Head of caudate nucleus (tissue), 42 donors: ENCODE data around the gene UBL3.

ENCODE experiments used
- DNase-seq, 42 donors: peaks; one replicate each; pipeline versions ENCODE4 v3.0.0 to v3.0.0-alpha.2; 2020 to 2021; ENCODE audit warnings: mixed read lengths in 7 of 42
- intact Hi-C: fragments of 100-400 bp; cut with DNase I; formaldehyde crosslinking; loops from one replicate; pipeline ENCODE4 v1.15.0; 2022

UBL3 gene

DNA sequence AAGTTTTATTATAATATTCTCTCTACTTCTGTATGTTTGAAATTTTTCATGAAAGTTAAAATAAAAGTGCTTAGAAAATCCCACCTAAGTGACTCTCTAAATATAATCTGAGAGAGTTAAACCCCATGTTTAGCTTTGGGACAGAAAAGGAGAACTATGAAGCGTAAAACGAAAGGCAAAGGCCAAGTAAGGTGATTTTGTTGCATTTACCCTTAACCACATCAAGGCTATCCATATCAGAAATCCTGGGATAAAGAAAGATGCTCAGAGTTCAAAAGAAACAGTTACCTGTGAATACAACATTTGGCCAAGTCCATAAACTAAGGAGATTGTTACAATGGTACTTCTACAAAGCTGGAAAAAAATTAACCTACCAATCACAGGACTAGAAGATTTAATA lies 31.3 kb downstream of the UBL3 start:
- intact Hi-C loops = no loop called here
- no peak for DNase-seq

DNA sequence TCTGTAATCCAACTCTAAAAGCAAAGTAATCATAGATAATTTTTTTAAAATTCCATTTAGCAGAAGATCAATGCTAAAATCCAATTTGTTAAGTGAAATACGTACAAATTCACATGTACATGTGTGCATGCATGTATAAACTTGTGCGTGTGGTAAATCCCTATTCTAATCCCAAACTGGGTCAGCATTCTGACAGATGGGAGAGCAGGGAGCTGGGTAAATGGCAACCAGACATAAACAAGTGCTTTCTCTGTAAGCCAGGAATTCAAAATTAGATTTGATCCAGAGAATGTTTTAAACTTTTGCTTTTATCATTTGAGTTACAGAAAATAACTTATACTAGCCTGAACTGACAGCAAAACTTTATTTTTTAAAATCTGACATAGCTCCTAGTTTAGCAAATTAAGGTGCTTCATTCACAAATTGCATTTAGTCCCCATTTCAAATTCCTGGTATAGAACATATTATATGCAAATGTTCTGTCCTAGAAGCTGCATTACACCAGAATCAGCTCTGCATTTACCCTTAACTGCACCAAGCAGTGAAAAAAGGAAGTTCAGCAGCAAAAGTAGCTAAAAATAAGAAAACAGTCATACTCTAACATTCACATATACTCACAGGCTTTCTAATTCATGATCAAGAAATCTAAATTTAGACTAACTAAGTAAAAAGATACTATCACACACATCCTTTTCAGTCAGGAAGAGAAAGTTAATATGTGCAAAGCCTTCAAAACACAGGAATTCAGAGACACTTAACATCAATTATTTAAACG lies 32.6 kb downstream of the UBL3 start:
- DNase-seq = no peak
- intact Hi-C loops = no loop called here

DNA sequence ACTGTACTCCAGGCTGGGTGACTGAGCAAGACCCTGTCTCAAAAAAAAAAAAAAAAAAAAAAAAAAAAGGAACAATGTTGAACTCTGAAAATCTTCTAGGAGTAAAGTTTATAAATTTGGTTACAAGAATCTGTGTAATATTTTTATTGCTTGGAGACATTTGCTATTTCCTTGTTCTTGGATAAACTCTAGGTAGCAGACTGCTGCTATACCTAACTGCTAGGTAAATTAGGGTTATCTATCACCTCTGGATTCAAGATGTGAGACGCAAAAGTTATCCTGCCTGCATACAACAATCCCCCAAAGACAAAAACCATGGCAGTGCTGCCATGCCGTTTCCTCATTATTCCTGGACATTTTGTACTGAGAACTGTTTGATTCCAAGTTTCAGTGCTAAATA lies 33.7 kb downstream of the UBL3 start:
- intact Hi-C loops = no loop called here
- no peak for DNase-seq

DNA sequence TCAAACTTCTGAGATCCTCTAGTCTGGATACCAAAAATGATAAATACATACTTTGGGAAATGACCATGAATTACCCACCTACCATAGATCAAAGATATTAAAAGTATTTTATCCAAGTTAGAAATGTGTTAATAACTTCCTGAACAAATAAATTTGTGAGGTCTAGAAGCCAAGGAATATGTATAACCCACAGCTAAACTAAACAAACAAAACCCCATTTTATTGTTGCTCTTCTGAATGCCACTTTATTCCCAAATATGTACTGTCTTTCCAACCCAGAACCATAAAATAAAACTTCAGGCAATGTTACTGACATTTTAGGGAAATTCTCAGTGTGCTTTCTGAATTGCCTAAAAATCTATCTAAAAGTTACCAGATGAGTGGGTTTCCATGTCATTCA lies 35.1 kb downstream of the UBL3 start:
- DNase-seq = no peak
- intact Hi-C loops = no loop called here

DNA sequence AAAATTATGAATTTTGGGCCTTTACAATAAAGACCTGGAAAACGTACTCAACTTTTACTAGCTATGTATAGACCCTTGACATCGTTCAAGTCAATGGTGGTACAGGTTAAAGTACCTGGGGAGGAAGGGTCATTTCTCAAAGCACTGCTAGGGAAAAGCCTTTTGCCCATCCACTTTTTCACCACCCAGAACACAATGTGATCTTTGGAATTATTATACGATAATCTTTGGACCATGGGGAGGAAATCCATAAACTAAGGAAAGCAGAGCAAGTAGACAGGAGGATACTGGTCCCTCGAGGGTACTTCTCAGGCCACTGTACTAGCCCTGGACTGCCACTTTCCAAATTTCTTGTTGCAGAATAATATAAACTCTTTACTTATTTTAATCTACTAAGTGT lies 39.5 kb downstream of the UBL3 start:
- intact Hi-C loops = no loop called here

DNA sequence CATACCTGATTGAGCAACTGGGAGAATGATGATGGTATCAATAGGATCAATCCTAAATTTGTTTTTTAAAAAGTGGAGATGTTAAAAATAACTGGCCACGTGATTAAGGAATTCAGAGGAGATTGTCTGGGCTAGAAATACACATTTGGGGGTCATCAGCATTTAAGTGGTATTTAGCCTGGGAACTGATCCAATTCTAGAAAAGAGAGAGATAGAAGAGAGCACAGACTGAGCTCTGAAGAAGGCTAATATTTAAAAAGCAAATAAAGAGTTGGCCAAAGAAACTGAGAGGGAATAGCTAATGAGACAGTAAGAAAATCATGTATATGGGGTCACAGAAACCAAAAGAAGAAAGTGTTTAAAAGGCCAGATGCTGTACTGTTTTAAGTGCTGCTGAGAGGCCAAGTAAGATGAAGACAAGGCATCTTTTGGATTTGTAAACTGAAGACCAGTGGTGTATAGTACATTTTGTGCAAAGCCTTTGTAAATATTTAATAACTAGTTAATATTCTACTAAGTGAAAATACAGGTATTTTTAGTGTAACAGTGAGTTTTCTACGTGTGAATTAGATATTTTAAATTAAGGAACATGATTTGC lies 40.2 kb downstream of the UBL3 start:
- intact Hi-C loops = no loop called here
- DNase-seq = no peak

More for the DNA sequence above, 39.5 kb downstream of the UBL3 start:
- no peak for DNase-seq

DNA sequence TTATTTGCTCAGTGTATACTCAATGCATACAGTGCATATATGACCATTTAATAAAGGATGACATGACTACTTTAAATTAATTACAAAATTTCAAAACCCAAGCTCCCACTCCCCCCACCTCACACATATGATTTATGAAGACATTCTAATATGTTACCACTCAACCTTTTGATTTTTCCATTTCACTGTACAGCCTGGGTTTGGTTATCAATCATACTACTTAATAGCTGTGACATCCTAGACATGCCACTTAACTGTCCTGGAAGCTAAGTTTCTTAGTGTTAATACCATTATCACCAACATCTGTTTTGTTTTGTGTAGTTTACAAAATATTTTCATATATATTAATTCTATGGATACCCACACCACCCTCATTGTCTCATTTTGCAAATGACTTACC lies 42.2 kb downstream of the UBL3 start:
- intact Hi-C loops = no loop called here
- DNase-seq = no peak

DNA sequence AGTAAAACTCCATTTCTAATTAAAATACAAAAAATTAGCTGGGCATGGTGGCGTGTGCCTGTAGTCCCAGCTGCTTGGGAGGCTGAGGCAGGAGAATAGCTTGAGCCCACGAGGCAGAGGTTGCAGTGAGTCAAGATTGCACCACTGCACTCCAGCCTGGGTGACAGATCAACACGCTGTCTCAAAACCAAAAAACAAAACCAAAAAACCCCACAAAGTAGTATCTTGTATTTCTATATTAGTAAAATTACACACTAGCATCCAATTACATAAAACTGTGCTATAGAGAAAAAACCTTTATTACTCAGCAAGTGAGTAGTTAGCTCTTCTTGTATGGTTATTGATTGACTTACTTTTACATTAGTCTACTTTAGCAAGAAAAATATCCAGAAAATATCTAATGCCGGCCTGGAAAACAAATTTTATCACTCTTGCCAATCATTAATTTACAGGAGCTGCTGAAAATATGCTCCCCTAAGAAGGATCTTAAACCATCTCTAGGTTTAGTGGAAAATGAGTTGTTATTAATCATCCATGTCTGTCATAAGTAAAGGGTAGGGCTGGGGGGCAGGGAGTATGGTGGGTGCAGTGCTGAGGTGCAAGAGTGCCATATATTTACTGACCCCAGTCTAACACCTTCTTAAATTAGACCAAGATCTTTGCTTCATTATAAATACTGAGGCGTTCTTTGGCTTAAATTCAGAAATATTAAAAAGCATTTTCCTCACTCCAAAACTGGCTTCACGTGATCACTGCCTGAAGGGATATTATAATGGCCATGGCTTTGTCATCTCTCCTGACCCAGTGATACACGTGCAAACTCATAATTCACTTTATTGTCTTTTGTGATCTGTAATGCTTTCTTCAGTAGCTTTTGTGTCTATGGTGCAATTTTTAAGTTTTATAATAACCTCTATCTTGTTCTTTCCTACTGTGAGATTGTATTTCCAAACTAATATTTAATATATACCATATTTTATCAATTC lies 44.1 kb downstream of the UBL3 start:
- intact Hi-C loops = no loop called here
- no peak for DNase-seq

DNA sequence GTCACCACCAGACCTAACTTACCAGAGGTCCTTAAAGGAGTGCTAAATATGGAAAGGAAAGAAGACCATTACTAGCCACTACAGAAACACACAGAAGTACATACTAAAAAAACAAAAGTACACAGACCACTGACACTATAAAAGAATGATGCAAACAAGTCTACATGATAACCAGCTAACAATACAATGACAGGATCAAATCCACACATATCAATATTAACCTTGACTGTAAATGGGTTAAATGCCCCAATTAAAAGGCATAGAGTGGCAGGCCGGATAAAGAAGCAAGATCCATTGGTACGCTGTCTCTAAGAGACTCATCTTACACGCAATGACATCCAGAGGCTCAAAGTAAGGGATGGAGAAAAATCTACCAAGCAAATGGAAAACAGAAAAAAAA lies 47.2 kb downstream of the UBL3 start:
- intact Hi-C loops = no loop called here
- DNase-seq = no peak

DNA sequence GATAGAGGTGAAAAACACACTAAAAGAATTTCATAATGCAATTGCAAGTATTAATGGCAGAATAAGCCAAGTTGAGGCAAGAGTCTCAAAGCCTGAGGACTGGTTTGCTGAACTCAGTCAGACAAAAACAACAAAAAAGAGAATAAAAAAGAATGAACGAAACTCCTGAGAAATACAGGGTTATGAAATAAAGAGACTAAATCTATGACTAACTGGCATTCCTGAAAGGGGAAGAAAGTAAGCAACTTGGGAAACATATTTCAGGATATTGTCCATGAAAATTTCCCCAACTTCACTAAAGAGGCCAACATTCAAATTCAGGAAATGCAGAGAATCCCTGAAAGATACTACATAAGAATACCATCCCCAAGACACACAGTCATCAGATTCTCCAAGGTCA lies 47.8 kb downstream of the UBL3 start:
- intact Hi-C loops = no loop called here
- DNase-seq = no peak

DNA sequence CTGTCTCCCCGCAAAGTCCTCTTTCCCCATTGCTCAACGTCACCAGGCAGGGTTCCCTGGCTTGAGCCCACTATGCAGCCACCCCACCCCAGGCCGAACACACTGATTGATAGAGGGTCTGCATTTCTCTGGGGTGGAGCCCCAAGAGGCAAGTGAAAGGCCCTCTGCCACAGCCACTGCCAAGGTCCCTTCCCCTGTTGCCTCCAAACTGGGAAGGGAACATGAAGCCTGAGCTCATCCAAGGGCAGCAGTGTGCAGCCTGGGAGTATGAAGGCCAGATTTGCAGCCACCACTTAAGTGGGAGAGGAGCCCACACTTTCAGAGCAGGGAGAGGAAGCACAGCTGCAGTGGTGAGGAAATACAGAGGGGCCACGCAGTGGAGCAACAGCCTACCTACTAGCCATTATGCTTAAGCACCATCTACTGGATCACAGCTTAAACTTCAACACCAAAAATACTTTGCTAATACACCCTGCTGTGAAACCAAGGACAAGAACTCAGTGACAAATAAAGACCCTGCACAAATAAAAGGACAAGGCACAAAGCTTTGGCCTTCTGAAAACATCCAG lies 48.6 kb downstream of the UBL3 start:
- no peak for DNase-seq
- intact Hi-C loops = no loop called here

DNA sequence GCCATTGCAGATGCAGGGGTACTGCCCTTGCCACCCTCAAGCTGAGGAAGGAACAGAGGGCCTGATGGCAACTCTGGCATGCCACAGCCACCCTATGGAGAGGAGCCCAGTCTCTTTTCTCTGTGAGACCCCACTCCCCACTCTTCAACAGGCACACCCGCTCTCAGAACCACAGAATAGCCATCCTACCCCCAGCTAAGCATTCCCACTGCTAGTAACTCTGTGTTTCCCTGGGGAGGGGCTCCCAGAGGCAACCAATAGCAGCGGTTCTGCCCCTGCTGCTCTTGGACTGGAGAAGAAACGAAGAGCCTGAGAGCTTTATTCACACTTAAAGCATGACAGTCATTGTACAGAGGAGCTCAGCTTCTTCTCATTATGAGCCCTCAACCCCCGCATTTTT lies 49.3 kb downstream of the UBL3 start:
- no peak for DNase-seq
- intact Hi-C loops = no loop called here

DNA sequence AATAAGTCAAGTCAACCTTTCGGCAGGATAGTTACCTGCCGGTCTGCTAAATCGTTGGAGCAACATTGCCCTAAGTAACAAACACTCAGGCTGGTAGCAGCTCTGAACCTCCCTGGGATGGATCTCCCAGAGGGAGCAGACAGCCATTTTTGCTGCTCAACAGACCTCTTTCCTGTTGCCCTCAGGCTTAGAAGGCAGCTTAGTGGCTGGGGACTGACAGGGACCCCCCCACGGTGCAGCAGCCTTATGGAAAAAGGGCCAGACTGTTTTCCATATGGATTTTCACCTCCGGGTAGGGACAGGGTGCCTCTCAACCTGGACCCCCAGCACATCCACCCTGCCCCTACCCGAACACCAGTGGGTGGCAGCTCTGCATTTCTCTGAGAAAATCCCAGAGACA lies 49.7 kb downstream of the UBL3 start:
- intact Hi-C loops = no loop called here
- DNase-seq = no peak

DNA sequence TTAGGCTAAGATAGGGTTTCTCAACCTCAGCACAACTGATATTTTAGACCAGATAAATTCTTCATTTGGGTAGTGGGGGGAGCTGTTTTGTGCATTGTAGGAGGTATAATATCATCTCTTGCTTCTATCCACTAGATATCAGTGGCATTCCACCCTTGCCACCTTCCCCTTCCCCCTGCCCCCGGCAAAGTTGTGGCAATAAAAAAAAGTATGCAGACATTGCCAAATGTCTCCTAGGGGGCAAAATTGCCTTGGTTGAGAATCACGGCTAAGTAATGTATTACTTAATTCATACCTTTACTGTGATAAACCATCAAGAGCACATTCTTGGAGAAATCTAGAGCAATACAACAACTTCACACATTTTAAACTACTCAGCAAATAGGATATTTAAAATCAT lies 51.4 kb downstream of the UBL3 start:
- no peak for DNase-seq
- intact Hi-C loops = no loop called here

DNA sequence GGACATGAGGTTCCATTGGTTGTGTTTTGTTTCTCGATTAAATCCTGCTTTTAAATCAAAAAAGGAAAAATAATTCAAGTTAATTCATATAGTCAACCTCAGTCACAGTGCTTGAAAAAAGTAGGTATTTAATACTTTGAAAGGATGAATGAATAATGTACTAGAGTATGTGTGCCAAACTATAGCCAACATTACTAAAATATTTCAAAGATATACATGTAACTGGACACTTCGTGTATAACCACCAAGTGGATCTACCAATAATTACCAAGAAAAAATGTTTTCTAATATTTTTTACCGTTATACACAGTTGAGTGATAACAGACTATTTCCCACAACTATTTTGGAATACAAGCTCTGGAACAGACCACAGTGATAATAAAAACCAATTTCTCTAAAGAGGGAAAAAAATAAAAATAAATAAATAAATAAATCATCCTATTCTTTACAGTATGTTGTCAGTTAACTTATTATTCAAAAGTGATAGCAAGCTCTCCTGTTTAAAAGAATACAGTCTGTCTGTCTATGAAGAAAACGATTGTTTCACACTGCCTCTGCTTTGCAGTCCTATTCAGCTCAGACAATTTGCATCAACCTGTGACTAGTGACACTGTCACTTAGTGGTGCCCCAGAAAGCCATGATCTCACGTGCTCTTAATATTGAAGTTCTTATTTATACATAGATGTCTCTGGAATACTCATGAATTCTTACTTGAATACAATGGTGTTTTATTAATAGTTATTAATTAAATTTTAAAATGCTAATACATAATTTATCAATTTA lies 58.2 kb downstream of the UBL3 start:
- intact Hi-C loops = no loop called here

DNA sequence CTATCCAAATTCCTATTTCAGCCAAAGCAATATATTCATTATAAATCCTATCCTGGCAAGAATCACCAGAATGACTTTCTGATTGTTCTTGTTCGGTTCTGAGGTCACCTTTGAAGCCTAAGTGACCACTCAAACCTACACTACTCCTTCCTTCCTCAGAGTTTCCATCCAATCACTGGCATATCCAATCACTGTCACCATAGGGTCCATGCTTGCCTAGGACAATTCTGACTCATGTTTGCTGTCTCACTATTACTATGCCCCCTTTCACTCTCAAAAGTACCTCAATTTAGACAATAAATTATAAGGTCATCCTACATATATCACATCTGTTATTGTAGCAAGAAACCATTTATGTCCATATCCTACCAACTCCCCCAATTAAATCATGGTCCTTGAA lies 58.9 kb downstream of the UBL3 start:
- intact Hi-C loops = no loop called here
- DNase-seq = no peak

More for the DNA sequence above, 58.2 kb downstream of the UBL3 start:
- no peak for DNase-seq

DNA sequence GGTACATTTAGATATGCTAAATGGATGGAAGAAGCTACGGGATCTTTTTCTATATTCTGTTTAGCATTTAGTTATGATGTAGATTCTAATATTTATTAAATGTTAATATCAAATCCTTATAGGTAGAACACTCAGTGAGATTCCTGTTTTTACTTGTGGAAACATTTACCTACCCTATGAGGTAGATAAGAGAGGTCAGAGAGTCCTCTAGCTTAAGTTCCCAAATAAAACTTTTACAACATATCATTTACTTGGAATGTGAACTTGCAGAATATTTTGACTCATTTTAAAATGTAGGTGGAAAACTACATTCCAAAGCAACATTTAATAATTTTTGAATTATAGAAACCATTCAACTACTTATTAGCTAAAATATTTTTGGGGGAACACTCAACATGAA lies 63.7 kb downstream of the UBL3 start:
- intact Hi-C loops = no loop called here
- DNase-seq = no peak

DNA sequence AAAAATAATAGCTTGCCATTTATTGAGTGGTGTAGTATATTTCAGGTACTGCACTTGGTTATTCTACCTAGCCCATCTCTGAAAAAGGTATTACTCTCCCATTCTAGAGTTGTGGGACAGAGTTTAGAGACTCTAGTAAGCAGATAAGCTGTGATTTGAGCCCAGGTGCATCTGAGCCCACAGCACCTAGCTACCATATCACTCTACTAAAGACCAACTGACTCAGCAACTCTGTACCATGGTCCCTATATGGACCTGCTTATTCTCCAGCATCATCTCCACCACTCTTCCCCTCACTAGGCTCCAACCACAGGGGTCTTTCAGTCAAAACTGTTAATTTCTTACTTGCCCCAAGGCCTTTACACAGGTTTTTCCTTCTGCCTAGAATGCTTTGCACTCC lies 64.4 kb downstream of the UBL3 start:
- DNase-seq = no peak
- intact Hi-C loops = no loop called here

DNA sequence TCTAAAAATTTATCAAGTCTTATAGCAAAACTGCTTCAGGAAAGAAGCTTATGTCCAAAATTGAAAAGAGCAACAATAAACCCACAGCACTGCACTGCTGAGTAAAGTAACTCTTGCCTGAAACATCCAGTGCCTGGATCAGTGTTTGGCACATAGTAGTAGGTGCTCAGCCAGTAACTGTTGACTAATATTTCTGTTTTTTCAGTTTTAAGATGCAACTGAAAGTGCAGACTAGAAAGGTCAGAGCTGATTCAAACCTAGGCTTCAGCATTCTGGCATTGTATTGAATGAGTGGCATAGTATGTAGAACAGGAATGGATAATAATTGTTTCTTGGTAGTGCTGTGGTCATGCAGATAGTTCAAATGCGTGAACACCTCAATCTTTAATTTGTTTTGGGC lies 67.6 kb downstream of the UBL3 start:
- no peak for DNase-seq
- intact Hi-C loops = no loop called here
